ENCODE data around the gene TMEM52. TPM values are rescaled to one million over a fixed set of nuclear protein-coding genes. Genes with fewer than 3 reads are reported as not detected.

TMEM52 gene
- total RNA-seq, 4 donors from 2014 or later = 1.0 TPM; not detected in 3

DNA sequence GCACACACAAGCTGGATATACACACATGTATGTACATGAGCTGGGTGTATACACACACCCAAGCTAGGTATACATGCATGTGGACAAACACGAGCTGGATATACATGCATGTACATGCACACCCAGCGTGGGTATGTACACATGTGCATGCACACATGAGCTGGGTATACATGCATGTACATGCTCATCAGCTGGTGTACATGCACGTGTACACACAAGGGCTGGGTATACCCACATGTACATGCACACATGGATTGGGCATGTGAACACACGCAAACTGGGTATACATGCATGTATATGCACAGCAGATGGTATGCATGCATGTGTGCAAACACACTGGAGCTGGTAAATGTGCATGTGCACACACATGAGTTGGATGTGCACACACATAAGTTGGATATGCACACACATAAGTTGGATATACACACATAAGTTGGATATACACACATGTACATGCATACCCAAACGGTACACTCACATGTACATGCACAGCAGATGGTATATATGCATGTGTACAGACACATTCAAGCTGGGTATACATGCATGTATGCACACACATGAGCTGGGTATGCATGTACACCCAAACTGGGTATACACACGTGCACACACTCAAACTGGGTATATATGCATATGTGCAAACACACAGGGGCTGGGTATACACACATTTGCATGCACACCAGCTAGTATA is 20.7 kb downstream of the TMEM52 start:
- DNase-seq (ENCODE audit: low spot score in 2 of 2) = no peak
- Histone ChIP-seq H3K4me3 (no peak overlapping the region), H3K27ac (no peak overlapping the region), H3K9me3 (no peaks in the 10 kb centered on the region), H3K36me3 (no peaks in the 10 kb centered on the region), H3K4me1 (peaks cover 0 to 22% (median 16%) of the 10 kb centered on the region in 4 donors), H3K27me3 (peaks cover 0 to 22% of the 10 kb centered on the region in 2 donors)
- WGBS, 2 donors = 92 to 94% methylated on average over 6 of the region's 6 CpGs
- TF ChIP-seq POLR2A (IDR thresholded peaks at IDR 0.05) (no peak), EP300 (IDR thresholded peaks at IDR 0.05) (no peak), CTCF (IDR thresholded peaks at IDR 0.05) (no peak)

DNA sequence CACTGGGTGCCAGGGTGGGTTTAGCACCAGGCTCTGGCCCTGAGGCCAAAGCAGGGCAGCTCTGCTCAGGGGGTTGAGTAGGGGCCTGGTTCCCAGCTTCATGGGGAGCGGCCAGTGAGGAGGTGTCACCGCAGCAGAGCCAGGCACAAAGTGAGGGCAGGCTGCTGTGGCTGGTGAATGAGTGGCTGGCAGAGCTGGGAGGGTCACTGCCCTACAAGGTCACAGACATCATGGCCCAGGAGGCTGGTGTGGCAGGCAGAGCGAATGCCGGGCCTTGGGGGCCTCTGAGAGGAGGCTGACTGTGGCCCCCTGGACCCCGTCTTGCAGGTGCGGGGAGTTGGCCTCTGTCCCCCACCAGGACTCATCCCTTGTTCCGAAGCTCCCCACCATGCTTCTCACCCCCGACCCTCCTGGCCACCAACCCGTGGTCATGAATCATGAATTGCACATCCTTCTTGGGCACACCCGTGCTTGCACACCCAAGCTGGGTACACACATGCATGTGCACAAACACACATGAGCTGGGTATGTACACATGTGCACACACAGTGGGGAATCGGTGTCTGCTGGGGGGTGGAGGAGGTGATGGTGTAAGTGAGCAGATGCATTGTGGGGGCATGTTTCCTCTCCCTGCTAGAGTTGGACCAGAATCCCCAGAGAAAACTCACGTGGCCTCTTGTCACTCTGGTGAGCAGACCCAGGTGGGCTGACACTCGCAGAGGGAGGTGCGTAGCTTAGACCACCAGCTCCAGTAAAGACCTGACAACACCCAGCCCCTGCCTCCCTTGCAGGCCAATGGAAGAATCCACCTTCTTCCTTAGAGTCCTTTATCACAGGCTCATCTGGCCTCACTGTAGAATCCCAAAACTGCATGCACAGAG is 23.4 kb downstream of the TMEM52 start:
- H3K27ac ChIP-seq = peak overlapping the region in 1 of 4 donors; percentile 68
- peaks cover 0 to 39% (median 30%) of the 10 kb centered on the region in 4 donors for H3K4me1 ChIP-seq
- TF ChIP-seq EP300 (IDR thresholded peaks at IDR 0.05) (no peak), CTCF (IDR thresholded peaks at IDR 0.05) (no peak), POLR2A (IDR thresholded peaks at IDR 0.05) (no peak)
- DNase-seq (ENCODE audit: low spot score in 2 of 2) = no peak
- 72 to 77% methylated on average over 11 to 14 of the region's 14 CpGs for WGBS, 2 donors
- no peaks in the 10 kb centered on the region for H3K36me3 ChIP-seq
- H3K27me3 ChIP-seq = peaks cover 0 to 22% of the 10 kb centered on the region in 2 donors
- no peak overlapping the region for H3K4me3 ChIP-seq
- H3K9me3 ChIP-seq = no peaks in the 10 kb centered on the region

DNA sequence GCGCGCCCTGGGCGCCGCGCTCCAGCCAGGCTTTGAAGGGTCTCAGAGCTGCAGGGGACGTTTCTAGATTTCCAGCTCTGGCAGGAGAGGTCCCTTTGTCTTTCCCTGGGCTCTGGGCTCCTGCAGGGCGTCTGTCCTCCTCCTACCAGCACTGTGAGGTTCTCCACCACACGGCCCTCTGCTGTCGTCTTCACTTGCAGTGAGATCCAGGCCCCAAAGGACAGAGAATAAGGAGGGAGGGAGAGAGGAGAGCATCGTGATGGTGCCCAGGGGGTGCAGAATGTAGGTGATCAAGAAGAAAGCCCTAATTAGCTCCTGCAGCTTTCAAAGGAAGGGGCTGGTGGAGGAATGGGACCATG is 24.0 kb downstream of the TMEM52 start:
- no peak for DNase-seq (ENCODE audit: low spot score in 2 of 2)
- WGBS, 2 donors = 23 to 44% methylated on average over 10 of the region's 10 CpGs
- TF ChIP-seq EP300 (IDR thresholded peaks at IDR 0.05) (no peak), CTCF (IDR thresholded peaks at IDR 0.05) (no peak), POLR2A (IDR thresholded peaks at IDR 0.05) (no peak)
- Histone ChIP-seq H3K27me3 (peaks cover 0 to 22% of the 10 kb centered on the region in 2 donors), H3K36me3 (no peaks in the 10 kb centered on the region), H3K9me3 (no peaks in the 10 kb centered on the region), H3K4me1 (peaks cover 0 to 39% (median 30%) of the 10 kb centered on the region in 4 donors), H3K27ac (peak overlapping the region in 1 of 4 donors; percentile 68), H3K4me3 (peak overlapping the region in 1 of 4 donors; percentile 15)

GRCh38 chr1:1894354-1895059 is 24.6 kb downstream of the TMEM52 start:
- Histone ChIP-seq H3K9me3 (no peaks in the 10 kb centered on the region), H3K27me3 (peaks cover 0 to 22% of the 10 kb centered on the region in 2 donors), H3K36me3 (no peaks in the 10 kb centered on the region), H3K4me1 (peaks cover 0 to 40% (median 31%) of the 10 kb centered on the region in 4 donors), H3K27ac (peak overlapping the region in 2 of 4 donors; percentile 15 to 68), H3K4me3 (peak overlapping the region in 1 of 4 donors; percentile 15)
- WGBS, 2 donors = 18 to 25% methylated on average over 13 to 14 of the region's 14 CpGs
- TF ChIP-seq CTCF (IDR thresholded peaks at IDR 0.05) = no peak
- no peak for TF ChIP-seq EP300 (IDR thresholded peaks at IDR 0.05)
- no peak for TF ChIP-seq POLR2A (IDR thresholded peaks at IDR 0.05)
- no peak for DNase-seq (ENCODE audit: low spot score in 2 of 2)
